CD4-positive, alpha-beta T cell treated with Interleukin-4 for 4 hours (primary cell): Measurements from ENCODE around the gene ZBTB37.
"Not testable (repeated sequence)": the region's sequence is repeated elsewhere in the genome, so short reads cannot be mapped to it uniquely, and the experiment has no call there.

Experiments
- DNase-seq: peaks from one replicate; pipeline ENCODE4 v3.0.0-alpha.2; 2020

Gene ZBTB37

DNA sequence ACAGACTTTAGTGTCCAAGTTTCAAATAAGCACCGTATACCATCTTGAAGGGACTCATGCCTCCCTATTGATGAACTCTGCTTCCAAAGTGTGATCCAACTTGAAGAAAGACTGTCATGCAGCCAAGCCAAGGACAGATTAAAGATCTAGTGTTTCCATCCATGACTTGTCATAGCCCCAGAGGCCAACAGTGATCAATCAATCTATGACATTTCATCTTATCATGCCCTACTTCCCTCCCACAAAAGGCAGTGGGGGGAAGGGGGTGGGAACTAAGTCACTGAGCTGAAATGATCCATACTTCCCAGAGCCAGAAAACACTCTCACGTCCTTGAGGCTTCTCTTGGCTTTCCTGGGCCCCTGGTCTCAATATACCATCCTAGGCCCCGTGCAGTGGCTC is 44.9 kb downstream of the ZBTB37 start:
- DNase-seq: no peak

DNA sequence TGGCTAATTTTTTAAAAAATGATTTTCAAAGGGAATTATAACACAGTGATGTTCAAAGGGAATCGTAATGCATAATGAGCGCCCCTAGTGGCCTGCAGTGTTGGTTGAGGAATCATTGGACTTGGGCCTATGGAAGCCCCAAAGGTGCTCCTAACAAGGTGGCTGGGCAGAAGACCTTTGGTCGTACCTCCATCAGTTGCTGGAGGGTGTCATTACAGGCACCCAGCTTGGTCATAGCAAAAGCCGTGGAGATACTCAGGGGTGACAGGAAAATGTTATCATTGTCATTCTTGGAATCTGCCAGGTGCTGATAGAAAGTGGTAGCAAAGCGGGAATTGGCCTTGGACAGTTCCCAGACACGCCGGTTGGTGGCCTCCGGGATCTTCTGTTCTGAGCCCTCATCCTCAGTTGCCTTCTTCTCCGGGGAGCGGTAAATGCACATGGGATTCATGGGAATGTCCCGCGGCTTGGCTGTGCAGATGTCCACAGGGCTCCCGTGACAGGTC is 46.2 kb downstream of the ZBTB37 start:
- DNase-seq: peak; percentile 34

DNA sequence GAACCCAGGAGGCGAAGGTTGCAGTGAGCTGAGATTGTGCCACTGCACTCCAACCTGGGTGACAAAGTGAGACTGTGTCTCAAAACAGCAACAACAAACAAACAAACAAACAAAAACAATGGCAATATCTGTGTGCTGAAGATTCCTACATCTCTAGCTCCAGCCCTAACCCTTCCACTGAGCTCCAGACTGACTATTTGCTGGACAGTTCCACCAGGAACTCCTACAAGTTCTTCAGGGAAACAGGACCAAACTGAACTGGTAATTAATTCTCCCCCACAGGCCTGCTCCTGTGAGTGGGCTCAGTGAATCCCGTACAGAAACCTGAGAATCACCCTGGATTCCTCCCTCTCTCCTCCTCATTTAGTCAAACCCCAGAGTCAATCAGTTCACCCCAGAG is 47.4 kb downstream of the ZBTB37 start:
- no peak for DNase-seq

DNA sequence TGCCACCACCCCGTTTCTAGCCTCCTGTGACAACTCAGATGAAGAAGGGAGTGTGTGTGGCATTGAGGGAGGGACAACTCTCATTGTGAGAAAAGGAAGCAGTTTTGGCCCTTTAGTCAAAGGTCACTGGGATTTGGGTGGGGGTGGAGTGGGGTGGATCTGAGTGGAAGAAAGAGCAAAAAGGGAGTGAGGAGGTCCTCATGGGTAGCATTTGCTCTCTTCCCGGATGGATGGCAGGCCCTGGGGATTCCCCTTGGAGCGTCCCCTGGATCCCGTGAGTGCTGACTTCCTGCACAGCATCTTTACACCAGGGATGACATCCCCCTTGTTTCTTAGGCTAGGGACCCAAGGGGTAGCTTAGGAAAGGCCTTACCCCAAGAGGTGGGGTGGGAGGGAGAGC is 48.5 kb downstream of the ZBTB37 start:
- DNase-seq: no peak

DNA sequence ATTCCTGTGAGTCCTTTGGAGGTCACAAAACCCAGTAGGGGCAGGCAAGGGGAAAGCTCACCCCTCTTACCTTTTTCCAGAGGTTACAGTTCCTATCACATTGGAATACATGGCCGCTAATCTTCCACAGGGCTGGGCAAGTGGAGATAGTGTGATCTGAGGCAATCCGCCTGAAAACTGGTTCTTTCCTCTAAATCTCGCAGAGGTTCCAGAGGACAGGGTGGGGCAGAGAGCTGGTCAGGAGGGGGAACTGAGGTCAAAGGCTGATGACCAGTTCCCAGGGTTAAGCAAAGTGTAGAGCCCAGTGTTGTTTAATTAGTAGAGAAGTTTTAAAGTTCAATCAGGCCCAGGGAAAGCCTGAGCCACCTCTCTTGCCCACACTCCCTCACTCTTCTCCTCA is 49.0 kb downstream of the ZBTB37 start, which contains the start of gene SERPINC1:
SERPINC1 (minus strand) TSS at position 179 of the 400 bp plus-strand sequence; CDS start at position 111, 68 bp downstream.
- DNase-seq: no peak

DNA sequence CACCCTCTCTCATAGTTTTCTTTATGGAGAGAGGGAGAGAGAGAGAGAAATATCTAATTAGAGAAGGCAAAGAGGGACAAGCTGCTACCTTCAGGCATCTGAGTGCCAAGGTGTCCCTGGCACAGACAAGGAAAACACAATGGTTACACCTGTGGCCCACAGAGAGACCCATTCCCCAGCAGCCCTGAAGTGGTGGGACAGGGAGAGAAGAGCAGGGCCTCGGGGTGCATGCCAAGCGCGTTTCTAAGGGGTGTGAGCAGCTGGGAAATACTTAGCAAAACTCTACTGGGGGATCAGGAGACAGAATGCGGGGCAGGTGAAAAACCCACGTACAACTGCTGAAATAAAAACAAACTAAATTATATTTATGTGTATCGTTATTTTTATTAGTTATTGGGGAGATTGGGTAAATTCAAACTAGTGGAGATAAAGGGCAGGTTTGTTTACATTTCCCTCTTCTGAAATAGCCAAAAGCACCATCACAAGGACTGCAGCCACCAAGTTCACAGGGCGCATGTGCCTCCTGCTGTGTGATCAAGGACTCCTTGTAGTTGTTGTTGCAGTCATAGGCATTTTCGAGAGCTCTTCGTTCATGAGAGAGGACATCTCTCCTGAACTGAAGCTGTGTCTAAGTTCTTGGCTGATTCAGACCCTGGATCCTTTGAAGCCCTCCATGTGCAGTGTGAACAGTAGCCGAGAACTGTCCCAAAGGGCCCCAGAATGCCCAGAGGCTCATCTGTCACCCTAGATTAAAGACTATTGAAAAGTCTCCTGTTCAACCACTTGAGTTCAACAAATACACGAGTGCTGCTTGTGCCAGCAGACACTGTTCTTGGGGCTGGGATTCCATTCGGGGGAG is 49.7 kb downstream of the ZBTB37 start:
- no peak for DNase-seq

DNA sequence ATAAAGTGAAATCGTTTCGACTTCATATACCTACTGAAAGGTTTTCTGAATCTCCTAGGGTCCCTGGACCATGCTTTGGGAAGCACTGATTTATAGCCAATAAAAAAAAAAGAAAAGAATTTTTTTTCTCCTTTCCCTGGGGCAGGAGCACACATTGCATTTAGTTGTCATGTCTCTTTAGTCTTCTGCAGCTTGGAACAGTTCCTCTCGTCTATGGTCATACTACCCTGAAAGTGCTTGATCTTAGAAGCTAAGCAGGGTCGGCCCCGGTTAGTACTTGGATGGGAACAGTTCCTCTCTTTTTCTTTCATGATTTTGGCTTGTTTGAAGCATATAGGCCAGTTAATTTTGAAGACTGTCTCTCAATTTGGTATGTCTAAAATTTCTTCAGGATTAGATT is 52.7 kb downstream of the ZBTB37 start:
- DNase-seq: no peak

DNA sequence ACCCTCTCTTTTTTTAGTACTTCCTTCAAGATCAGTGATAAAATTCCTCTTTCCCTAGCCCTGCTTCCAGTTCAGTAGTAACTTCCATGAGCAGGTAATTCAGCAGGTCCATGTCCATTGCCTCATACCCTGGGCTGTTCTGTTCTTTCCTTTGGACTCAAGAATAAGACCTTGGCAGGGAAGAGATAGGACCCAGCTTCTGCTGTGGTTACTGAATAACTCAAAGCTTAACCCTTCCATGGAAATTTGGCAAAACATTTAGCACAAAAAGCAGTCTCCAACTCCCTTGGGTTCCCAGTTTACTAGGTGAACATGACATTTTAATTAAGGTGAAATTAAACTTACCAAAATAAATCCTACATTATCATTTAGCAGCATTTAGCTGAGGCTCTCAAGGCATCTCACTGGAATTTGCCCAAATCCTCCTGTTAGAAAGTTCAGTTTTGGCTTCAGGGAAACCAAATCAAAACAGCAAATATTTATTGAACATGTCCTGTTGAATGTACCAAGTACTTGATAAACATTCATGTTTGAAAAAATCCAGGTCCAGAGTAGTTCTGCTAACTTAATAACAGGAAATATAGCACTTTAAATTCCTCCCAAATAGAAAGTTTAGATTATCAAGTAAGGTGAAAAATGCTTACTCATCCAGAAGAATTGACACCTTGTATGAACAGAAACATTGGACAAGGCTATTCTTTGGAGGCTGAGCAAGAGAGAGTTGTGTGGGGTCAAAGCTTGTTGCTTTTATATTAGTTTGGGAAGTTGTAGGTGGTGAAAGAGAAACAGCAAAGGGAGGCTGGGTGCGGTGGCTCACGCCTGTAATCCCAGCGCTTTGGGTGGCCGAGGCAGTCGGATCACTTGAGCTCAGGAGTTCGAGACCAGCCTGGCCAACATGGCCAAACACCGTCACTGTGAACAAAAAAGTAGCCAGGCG is 57.4 kb downstream of the ZBTB37 start:
- no peak for DNase-seq

DNA sequence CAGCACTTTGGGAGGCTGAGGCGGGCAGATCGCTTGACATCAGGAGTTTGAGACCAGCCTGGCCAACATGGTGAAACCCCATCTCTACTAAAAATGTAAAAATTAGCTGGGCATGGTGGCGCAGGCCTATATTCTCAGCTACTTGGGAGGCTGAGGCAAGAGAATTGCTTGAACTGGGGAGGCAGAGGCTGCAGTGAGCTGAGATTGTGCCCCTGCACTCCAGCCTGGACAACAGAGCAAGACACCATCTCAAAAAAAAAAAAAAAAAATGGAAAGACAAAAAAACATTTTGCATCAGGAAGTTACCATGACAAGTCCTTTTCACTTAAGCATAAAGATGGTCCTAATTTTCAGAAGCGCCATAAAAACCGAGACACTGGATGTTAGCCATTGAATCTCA is 62.4 kb downstream of the ZBTB37 start:
- not testable (repeated sequence) for DNase-seq

DNA sequence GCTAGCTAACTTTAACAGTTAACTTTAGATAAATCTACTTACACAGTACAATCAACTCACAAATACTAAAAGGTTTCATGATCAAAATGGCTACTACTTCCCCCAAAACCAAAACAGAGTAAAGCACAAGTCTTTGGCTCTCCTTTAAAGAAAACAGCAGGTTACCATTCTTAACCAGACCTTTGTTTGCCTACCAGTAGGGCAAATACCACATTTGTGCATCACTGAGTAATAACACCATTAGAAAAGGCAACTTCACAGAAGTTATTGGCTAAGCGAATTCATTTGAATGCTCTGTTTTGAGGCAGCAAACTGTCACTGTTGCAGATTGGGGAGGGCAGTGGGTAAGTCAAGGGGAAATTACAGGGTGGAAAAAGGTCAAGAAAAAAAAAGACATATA is 66.3 kb downstream of the ZBTB37 start:
- DNase-seq: no peak

DNA sequence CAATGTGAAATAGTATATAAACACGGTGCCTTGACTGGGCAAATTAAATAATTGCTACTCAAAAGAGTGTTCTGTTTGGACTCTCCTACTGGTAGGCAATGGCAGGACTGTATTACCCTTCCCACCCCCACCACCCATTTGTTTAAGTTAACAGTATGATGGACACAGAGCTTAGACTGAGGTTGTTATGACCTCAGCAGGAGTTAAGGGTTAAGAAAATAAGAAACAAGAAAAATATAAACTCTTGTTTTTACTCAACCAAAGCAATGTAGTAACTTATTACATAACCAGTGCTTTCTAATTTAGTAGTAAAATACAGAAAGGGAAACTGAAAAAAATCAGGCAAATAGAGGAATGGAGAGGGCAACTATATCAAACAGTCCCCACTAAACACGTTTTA is 68.9 kb downstream of the ZBTB37 start:
- no peak for DNase-seq

DNA sequence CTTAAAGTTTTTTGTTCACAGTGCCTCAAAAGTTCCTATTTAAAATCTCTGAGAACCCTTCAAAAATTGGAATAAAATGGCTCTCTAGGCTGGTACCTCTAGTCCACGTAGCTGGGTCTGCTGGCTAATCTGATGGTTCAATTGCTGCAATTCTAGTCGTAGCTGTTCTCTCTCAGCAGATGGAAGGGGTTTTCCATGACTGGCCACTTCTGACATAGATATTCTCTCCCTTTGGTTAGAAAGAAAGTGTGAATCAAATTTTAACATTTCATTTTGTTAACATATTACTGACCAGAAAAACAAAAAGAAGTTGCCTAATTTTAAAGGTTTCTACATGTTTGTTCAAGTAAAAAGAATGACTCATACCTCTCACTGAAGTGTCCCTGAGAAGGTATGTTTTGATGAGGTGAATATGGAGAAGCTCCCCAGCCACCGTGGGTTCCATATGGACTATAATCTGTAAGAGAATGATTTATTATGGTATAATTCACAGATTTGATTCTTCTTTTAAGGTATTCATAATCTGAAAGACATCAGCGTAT is 78.3 kb downstream of the ZBTB37 start:
- no peak for DNase-seq

DNA sequence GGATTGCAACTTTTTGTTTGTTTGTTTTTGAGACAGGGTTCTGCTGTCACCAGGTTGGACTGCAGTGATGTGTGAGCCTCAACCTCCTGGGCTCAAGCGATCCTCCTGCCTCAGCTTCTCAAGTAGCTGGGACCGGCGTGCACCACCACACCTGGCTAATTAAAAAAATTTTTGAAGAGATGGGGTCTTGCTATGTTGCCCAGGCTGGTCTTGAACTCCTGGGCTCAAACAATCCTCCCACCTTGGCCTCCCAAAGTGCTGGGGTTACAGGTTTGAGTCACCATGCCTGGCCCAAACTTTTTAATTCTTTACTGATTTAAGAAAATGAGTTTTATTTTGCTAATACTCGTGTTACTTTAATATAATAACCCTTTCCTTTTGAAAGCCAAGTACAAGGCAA is 80.4 kb downstream of the ZBTB37 start:
- DNase-seq: no peak
